Choroid plexus epithelial cell (primary cell): ENCODE results near the gene DENND5B.
"Not testable (repeated sequence)": the region's sequence is repeated elsewhere in the genome, so short reads cannot be mapped to it uniquely, and the experiment has no call there.

Experiments used
- DNase-seq: peaks from one replicate; pipeline ENCODE4 v3.0.0-alpha.2; 2010; ENCODE audit warnings: low read depth
- H3K4me3 ChIP-seq: 2 replicates; pipeline ENCODE4 v1.5.1; 2011; ENCODE audit warnings: low read depth, mild to moderate bottlenecking, control low read depth, low read length, moderate library complexity
- CTCF ChIP-seq: conservative IDR thresholded peaks from 2 replicates; pipeline ENCODE4 v1.5.1; 2011; ENCODE audit warnings: low read depth, mild to moderate bottlenecking, control low read depth, inconsistent platforms, low read length, moderate library complexity

The DENND5B gene

DNA sequence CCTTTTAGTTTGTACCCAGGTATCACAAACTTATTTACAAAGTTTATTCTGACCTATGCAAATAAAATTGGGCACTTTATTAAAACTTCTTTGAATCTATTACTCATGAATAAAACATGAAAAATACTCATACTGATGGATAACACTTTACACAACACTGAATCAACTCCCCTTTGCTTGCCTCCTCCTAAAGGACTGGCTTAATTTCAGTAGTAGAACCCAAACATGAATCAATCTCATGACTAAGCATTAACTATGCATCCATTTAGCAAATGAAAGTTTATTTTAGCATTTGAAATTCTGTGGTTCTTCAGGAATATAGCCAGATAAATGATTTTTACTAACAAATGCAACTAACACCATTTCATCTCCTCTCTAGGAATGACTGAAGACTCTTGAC lies 32.4 kb downstream of the DENND5B start:
- DNase-seq, result no peak
- H3K4me3 ChIP-seq, result no peak overlapping the region

DNA sequence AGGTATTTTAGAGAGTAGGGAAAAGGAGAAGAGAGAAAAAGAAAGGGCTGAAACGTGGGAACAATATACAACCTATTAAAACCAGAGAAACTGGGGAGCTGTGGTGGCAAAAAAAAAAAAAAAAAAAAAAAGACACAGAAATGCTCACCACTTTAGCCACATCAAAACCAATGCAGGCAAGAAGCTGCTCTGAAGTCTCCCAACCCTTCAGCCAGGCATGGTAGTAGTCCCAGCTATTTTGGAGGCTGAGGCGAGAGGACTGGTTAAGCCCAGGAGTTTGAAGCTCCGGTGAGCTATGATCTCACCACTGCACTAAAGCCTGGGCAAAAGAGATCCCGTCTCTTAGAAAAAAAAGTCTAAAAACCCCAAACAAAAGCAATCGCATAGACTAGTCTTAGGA lies 33.2 kb downstream of the DENND5B start:
- no peak overlapping the region for H3K4me3 ChIP-seq
- DNase-seq, result no peak
- no peak for TF ChIP-seq CTCF

More for the DNA sequence above, 32.4 kb downstream of the DENND5B start:
- TF ChIP-seq CTCF, result no peak

GRCh38 chr12:31555466-31555865 lies 35.5 kb downstream of the DENND5B start:
- DNase-seq, result not testable (repeated sequence)

GRCh38 chr12:31550590-31550989 lies 40.3 kb downstream of the DENND5B start:
- not testable (repeated sequence) for H3K4me3 ChIP-seq

More at GRCh38 chr12:31555466-31555865, 35.5 kb downstream of the DENND5B start:
- not testable (repeated sequence) for H3K4me3 ChIP-seq

GRCh38 chr12:31536672-31537071 lies 54.3 kb downstream of the DENND5B start:
- no peak overlapping the region for H3K4me3 ChIP-seq
- TF ChIP-seq CTCF, result no peak
- DNase-seq, result peak; percentile 35

More at GRCh38 chr12:31550590-31550989, 40.3 kb downstream of the DENND5B start:
- not testable (repeated sequence) for DNase-seq

DNA sequence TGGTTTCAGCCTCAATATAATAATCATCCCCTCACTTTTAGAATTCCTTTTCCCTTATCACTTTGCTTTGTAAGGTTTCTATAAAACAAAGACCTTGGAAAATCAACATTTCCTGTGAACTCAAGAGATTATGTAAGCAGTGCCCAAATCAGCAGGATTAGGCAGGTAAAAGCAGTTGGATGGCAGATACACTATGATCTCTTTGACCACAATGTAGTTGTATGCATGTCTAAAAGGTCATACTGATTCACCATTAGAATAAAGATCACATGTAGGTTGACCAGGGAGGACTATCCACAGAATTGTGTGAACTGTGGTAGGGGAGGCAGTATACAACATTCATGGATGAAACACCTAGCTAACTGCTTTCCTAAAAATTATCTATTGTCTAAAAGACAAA lies 57.5 kb downstream of the DENND5B start:
- DNase-seq, result no peak
- H3K4me3 ChIP-seq, result no peak overlapping the region
- TF ChIP-seq CTCF, result no peak

DNA sequence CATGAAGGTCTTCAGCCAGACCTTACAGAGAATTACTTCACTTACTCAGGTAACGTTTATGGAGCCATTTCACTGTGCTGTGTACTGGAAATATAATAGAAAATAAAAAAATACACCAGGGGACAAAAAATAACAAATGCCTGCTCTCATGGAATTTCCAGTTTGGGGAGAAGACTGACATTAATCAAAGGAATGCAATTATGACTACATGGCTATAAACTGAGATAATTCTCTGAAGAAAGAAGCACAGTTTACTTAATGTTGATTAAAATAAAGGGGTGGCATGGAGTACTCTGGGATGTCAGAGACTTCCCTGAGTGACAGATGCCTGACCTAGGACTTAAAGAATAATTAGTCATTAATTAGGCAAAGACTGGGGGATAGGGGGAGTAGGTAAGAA lies 59.0 kb downstream of the DENND5B start:
- no peak for TF ChIP-seq CTCF
- DNase-seq, result no peak
- H3K4me3 ChIP-seq, result no peak overlapping the region

DNA sequence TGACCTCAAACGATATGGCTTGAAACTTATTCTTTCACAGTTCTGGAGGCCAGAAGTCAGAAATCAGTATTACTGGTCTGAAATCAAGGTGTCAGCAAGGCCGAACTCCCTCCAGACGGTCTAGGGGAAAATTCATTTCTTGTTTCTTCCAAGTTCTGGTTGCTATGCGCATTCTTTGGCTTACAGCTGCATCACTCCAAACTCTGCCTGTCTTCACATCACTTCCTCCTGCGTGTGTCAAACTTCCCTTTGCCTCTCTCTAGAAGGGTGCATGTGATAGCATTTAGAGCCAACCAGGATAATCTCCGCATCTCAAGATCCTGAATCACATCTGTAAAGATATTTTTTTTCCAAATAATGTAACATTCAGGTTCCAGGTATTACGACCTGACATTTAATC lies 62.8 kb downstream of the DENND5B start:
- TF ChIP-seq CTCF, result no peak
- DNase-seq, result no peak
- H3K4me3 ChIP-seq, result no peak overlapping the region
